Measurements from ENCODE around the gene ARL15.

ARL15 gene

DNA sequence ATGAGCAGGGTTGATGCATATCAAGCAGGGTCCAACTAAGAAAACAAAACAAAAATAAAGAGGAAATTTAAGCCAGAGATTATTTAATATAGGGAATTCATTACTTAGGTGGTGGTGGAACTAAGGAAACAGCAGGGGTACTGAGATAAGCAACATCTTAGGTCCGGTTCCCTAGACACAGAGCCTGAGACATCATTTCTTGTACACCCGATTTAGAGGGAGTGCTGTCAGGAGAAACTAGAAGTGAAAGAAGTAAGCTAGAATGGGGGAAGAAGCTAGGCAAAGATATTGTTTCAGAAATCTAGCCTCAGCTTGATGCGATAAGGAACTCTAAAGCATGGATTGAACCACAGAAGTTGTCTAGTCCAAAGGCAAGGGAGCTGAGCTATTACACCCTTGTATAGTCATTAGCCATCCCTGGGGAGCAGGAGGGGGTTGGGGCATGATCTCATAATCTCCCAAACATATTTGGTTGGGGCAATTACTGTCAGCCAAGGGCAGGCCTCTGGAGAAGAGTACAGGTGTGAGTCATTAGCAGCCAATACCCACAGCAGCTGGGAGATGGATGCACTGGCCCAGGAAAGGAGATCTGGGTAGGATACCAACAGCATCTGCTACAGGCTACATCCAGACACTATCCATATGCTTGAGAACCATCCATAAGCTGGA lies 194.5 kb downstream of the ARL15 start:
- FAIRE-seq (no peak), DNase-seq (ENCODE audit: insufficient read length, low spot score) (no peak)
- TF ChIP-seq, protein P1, sequence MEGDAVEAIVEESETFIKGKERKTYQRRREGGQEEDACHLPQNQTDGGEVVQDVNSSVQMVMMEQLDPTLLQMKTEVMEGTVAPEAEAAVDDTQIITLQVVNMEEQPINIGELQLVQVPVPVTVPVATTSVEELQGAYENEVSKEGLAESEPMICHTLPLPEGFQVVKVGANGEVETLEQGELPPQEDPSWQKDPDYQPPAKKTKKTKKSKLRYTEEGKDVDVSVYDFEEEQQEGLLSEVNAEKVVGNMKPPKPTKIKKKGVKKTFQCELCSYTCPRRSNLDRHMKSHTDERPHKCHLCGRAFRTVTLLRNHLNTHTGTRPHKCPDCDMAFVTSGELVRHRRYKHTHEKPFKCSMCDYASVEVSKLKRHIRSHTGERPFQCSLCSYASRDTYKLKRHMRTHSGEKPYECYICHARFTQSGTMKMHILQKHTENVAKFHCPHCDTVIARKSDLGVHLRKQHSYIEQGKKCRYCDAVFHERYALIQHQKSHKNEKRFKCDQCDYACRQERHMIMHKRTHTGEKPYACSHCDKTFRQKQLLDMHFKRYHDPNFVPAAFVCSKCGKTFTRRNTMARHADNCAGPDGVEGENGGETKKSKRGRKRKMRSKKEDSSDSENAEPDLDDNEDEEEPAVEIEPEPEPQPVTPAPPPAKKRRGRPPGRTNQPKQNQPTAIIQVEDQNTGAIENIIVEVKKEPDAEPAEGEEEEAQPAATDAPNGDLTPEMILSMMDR (IDR thresholded peaks at IDR 0.05; ENCODE audit: insufficient read depth, missing control alignments): no peak

DNA sequence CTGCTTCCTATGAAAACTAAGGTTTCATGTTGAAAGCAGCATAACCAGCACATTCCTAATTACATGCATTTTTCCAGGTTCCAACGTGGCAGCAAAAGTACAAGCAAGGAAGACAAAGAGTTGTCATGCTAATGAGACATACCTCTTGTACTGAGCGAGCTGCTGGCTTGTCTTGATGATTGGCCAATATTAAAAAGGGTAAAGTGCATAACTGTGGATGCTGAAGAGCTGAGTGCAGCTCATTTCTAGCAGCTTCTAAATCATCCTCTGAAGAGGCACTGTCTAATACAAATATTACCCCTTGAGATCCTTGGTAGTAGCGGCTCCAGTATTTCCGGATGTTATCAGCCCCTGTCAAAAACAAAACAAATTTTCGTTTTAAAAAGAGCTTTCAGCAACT lies 197.3 kb downstream of the ARL15 start:
- DNase-seq (ENCODE audit: insufficient read length, low spot score) (no peak), FAIRE-seq (no peak)
- TF ChIP-seq, protein P1 (IDR thresholded peaks at IDR 0.05; ENCODE audit: insufficient read depth, missing control alignments): no peak

DNA sequence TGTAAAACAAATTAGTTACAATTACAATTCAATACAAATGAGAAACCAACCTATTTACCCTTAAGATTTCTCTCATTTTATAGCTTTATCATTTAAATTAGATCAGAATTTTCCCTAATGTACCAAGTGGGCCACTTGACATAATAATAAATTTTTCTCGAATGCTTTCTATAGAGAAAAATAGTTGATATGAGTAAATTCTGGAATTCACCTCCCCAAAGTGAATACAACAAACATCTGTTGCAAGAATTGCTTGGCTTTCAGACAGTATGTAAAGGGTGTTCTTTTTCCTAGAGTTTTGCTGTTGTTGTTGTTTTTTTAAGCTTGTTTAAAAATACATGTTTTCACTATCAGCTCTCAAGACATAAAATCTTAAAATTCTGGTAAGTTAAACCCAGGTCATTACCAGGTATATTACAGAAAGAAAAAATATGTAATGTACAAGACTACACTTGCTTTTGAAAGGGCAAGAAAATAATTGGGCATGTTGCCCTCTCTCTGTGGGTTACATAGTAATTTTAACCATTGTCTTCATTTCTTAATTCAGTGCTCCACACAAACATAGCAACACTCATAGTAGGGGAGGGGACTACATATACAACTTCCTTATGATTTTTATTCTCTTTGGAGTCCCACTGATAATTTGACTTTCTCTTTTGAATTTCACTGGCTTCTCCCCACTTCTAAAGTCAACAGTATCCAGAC lies 200.6 kb downstream of the ARL15 start:
- FAIRE-seq: no peak
- no peak for DNase-seq (ENCODE audit: insufficient read length, low spot score)
- TF ChIP-seq, protein P1 (IDR thresholded peaks at IDR 0.05; ENCODE audit: insufficient read depth, missing control alignments): no peak

DNA sequence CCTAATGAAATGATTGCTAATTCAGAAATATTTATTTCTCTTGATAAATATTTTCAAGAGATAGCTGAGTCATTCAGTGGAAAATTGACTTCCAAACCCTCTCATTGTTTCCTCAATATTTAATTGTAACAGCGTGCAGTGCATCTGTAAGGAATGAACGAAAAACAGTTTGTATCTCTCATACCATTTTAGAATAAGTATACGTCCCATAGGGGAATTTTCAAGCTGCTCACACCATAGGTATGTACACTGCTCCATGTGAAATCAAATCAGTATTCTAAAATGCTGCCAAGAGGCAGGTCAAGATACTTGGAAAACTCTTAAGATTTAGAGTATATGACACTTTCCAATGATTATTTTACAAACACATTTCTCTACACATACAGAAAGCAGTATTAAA lies 202.2 kb downstream of the ARL15 start:
- FAIRE-seq (no peak), DNase-seq (ENCODE audit: insufficient read length, low spot score) (no peak)
- TF ChIP-seq, protein P1 (IDR thresholded peaks at IDR 0.05; ENCODE audit: insufficient read depth, missing control alignments): no peak

DNA sequence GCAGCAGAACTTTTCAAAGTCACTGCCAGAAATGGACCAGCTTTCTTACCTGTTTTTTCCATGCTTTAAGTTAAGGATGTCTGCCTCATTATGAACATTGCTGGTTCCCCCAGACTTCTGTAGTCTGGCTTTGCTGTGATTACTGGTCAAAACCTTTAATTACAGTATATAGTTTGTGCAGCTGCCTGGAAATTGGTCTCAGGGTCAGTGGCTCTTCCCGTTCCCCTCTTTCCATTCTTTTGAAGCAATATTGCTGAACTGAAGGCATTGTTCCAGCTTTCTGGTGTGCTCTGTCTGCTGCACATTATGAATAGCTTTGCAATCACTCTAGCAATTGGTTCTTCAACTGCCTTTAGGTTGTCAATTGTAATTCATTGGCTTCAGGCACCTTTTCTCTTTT lies 206.5 kb downstream of the ARL15 start:
- no peak for FAIRE-seq
- TF ChIP-seq, protein P1 (IDR thresholded peaks at IDR 0.05; ENCODE audit: insufficient read depth, missing control alignments): no peak
- DNase-seq (ENCODE audit: insufficient read length, low spot score): no peak

DNA sequence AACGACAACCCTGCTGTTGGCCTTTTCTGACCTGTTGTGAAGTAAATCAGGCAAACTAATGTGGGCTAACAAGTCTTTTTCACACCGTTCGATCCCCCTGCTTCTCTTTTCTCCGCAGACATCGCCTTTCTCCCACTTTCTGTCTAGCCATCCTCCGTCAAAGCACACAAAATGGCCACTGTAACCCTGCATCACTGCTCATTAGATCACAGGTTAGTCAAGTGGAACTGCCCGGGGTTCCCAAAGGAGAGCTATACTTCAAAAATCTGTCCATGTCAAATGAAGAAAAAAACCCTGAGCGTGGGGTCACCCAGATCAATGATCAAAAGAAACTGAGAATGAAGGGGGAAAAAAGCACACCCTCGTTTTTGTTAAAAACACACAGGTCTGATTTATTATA lies 212.1 kb downstream of the ARL15 start:
- FAIRE-seq (no peak), DNase-seq (ENCODE audit: insufficient read length, low spot score) (no peak)
- TF ChIP-seq, protein P1 (IDR thresholded peaks at IDR 0.05; ENCODE audit: insufficient read depth, missing control alignments): no peak

DNA sequence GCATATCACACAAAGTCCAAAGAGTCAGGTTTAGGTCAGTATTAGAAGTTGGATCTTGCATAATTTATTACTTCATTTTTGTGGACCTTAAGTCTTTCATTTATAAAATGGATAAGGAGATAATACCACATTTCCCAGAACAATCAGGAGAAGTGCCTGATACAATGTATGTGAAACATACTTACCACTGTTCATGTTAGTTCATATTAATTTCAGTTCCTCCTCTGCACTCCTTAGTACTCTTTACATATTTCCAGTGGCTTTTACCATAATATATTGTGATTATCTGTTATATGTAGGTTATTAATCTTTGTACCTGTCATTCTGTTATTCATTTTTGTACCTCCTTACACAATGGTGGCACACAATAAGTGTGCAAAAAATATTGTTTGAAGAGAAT lies 214.4 kb downstream of the ARL15 start:
- FAIRE-seq (no peak), DNase-seq (ENCODE audit: insufficient read length, low spot score) (no peak)
- TF ChIP-seq, protein P1 (IDR thresholded peaks at IDR 0.05; ENCODE audit: insufficient read depth, missing control alignments): no peak

Data from D721Med (cell line).